ENCODE data around the gene PSMC3IP. TPM values are rescaled to one million over a fixed set of nuclear protein-coding genes. Genes with fewer than 3 reads are reported as not detected.
"Not testable (repeated sequence)": the region's sequence is repeated elsewhere in the genome, so short reads cannot be mapped to it uniquely, and the experiment has no call there.

Gene PSMC3IP
- total RNA-seq (1 to 10 TPM in 2 of 5 donors, under 1 TPM in 1, not detected in 2; 0.89 to 3.3 (median 2.4) TPM), polyA plus RNA-seq (1 to 10 TPM; 5.1 to 6.5 (median 5.2) TPM)
- long read RNA-seq, donor 1, partial matches to known transcripts = 0 of 2 reads
- long read RNA-seq, donor 1, other reads (novel, unspliced or antisense) = 0 of 2 reads
- long read RNA-seq, donor 2, partial matches to known transcripts = 0 of 1 reads
- long read RNA-seq, donor 2, other reads (novel, unspliced or antisense) = 0 of 1 reads
- long read RNA-seq, donor 3, partial matches to known transcripts = 0 of 2 reads
- long read RNA-seq, donor 3, other reads (novel, unspliced or antisense) = 0 of 2 reads
- long read RNA-seq, donor 4 = 0 reads
- long read RNA-seq, donor 5, partial matches to known transcripts = 0 of 3 reads
- long read RNA-seq, donor 5, other reads (novel, unspliced or antisense) = 0 of 3 reads
- long read RNA-seq, donor 6, partial matches to known transcripts = 0 of 5 reads
- long read RNA-seq, donor 6, other reads (novel, unspliced or antisense) = 0 of 5 reads
- long read RNA-seq, donor 7, partial matches to known transcripts = 0 of 2 reads
- long read RNA-seq, donor 7, other reads (novel, unspliced or antisense) = 0 of 2 reads
- long read RNA-seq, donor 8, partial matches to known transcripts = 0 of 4 reads
- long read RNA-seq, donor 8, other reads (novel, unspliced or antisense) = 0 of 4 reads
- long read RNA-seq, donor 9, partial matches to known transcripts = 0 of 1 reads
- long read RNA-seq, donor 9, other reads (novel, unspliced or antisense) = 0 of 1 reads
- long read RNA-seq, donor 10 = 0 reads

- peaks cover 16 to 62% (median 31%) of the 10 kb centered on the region in 4 donors for H3K4me1 ChIP-seq
- H3K36me3 ChIP-seq = peaks cover 35 to 71% (median 60%) of the 10 kb centered on the region in 4 donors
- intact Hi-C loops (cut with DNase I; ENCODE audit: low total_unique reads) = no loop called here
- H3K27me3 ChIP-seq = no peaks in the 10 kb centered on the region
- H3K27ac ChIP-seq = peak within 1 kb of the TSS; percentile 85 to 93 (median 88)
- peak in 1 of 4 donors; percentile 31 for TF ChIP-seq POLR2A (IDR thresholded peaks at IDR 0.05)
- TF ChIP-seq CTCF (IDR thresholded peaks at IDR 0.05) = peak in 4 of 7 experiments; percentile 10 to 37 (median 20)
- no peak for TF ChIP-seq EP300 (IDR thresholded peaks at IDR 0.05)
- TF ChIP-seq POLR2AphosphoS5 (IDR thresholded peaks at IDR 0.05) = peak; percentile 76 to 94 (median 90)
- H3K9me3 ChIP-seq = no peaks in the 10 kb centered on the region
- 0 to 2% (median 0%) methylated on average over 52 of the region's 52 CpGs for WGBS, 5 donors
- peak within 1 kb of the TSS; percentile 48 to 66 (median 58) for H3K4me3 ChIP-seq
- DNase-seq = peak; percentile 96 to 98
Measured at GRCh38 chr17:42577532-42578281, at the start of gene PSMC3IP. Gene PSMC3IP, minus strand, starts transcription at chr17:42577729. Its CDS starts 43 bp downstream, at chr17:42577686.

GRCh38 chr17:42623732-42624596 lies 46.4 kb upstream of the PSMC3IP start:
- Histone ChIP-seq H3K9me3 (no peaks in the 10 kb centered on the region), H3K4me1 (peaks cover 3 to 26% (median 11%) of the 10 kb centered on the region in 4 donors), H3K27me3 (no peaks in the 10 kb centered on the region), H3K27ac (peak overlapping the region; percentile 71 to 88 (median 79)), H3K36me3 (no peaks in the 10 kb centered on the region), H3K4me3 (no peak overlapping the region)
- TF ChIP-seq CTCF (IDR thresholded peaks at IDR 0.05) = no peak
- peak; percentile 45 to 92 (median 78) for TF ChIP-seq POLR2AphosphoS5 (IDR thresholded peaks at IDR 0.05)
- WGBS, 5 donors = 55 to 73% (median 63%) methylated on average over 7 of the region's 7 CpGs
- DNase-seq = peak; percentile 81 to 84
- intact Hi-C loops (cut with DNase I; ENCODE audit: low total_unique reads) = no loop called here

- Histone ChIP-seq H3K36me3 (no peaks in the 10 kb centered on the region), H3K27ac (peak overlapping the region in 3 of 5 donors; percentile 75 to 79 (median 79)), H3K27me3 (no peaks in the 10 kb centered on the region), H3K9me3 (no peaks in the 10 kb centered on the region), H3K4me1 (peaks cover 9 to 28% (median 14%) of the 10 kb centered on the region in 4 donors), H3K4me3 (no peak overlapping the region)
- intact Hi-C loops (cut with DNase I; ENCODE audit: low total_unique reads) = no loop called here
- WGBS, 5 donors = 81 to 94% (median 89%) methylated on average over 2 of the region's 2 CpGs
- no peak for TF ChIP-seq POLR2AphosphoS5 (IDR thresholded peaks at IDR 0.05)
- no peak for TF ChIP-seq CTCF (IDR thresholded peaks at IDR 0.05)
- no peak for TF ChIP-seq EP300 (IDR thresholded peaks at IDR 0.05)
- TF ChIP-seq POLR2A (IDR thresholded peaks at IDR 0.05) = no peak
- DNase-seq = no peak
Measured at GRCh38 chr17:42623271-42623670, 45.7 kb upstream of the PSMC3IP start.

- H3K9me3 ChIP-seq; H3K27ac ChIP-seq; H3K4me3 ChIP-seq; H3K27me3 ChIP-seq; H3K36me3 ChIP-seq; DNase-seq; intact Hi-C loops (cut with DNase I; ENCODE audit: low total_unique reads): not testable (repeated sequence)
- peaks cover 15 to 35% (median 20%) of the 10 kb centered on the region in 4 donors for H3K4me1 ChIP-seq
- WGBS, 5 donors = 94 to 98% (median 95%) methylated on average over 3 of the region's 3 CpGs
Measured at GRCh38 chr17:42621987-42622386, 44.5 kb upstream of the PSMC3IP start.
